EL (cell line): ENCODE results near the gene PRSS33.

Experiments
- DNase-seq: peaks from one replicate; pipeline ENCODE4 v3.0.0-alpha.2; 2016

Gene PRSS33, protein sequence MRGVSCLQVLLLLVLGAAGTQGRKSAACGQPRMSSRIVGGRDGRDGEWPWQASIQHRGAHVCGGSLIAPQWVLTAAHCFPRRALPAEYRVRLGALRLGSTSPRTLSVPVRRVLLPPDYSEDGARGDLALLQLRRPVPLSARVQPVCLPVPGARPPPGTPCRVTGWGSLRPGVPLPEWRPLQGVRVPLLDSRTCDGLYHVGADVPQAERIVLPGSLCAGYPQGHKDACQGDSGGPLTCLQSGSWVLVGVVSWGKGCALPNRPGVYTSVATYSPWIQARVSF

DNA sequence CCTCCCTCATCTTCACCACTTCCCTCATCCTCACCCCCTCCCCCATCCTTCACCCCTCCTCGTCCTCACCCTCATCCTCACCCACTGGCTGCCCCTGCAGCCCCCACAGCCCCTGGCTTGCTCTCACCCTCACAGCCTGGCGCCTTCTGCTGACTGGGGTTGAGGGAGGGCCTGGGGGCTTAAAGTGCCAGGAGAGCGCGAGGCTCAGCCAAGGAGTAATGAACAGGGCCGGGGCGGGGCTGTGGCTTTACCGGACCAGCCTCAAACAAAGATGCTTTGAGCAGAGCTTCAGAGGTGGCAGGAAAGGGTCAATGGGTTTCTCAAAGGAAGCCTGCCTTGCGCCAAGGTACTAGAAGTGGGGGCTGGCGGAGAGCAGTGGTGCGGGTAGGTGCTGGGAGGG is at the start of gene PRSS33:
TSS of gene PRSS33 (minus strand) at position 155 of the 400 bp plus-strand sequence. CDS start 1,013 bp downstream, outside the sequence.
- DNase-seq = no peak

DNA sequence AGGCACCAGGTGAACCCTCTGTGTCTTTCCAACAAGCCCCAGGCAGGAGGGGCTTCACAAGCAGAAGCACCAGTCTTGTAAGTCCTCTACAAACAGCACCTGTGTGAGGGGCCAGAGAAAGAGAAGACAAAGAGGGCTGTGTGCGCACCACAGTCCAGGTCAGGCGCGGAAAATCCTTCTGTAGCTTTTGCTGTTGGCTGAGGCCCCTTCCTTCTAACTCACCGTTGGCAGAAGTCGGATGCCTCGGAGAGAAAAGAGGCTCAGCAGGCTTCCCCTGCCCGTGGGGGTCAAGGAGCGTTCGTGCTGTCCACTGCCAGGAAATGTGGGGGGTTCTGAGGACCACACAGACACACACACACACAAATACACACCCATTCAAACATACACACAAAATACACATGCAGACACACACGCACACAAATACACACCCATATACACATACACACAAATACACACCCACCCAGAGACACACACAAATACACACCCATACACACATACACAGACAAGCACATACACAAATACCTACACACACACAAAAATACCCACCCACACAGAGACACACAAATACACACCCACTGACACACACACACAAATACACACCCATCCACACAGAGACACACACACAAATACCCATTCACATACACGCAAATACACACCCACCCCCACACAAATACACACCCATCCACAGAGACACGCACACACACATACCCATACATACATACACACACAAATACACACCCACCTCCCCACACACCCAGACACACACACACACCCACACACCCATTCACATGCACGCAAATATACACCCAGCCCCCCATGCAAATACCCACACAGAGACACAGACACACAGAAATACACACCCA is 49.5 kb upstream of the PRSS33 start:
- no peak for DNase-seq

DNA sequence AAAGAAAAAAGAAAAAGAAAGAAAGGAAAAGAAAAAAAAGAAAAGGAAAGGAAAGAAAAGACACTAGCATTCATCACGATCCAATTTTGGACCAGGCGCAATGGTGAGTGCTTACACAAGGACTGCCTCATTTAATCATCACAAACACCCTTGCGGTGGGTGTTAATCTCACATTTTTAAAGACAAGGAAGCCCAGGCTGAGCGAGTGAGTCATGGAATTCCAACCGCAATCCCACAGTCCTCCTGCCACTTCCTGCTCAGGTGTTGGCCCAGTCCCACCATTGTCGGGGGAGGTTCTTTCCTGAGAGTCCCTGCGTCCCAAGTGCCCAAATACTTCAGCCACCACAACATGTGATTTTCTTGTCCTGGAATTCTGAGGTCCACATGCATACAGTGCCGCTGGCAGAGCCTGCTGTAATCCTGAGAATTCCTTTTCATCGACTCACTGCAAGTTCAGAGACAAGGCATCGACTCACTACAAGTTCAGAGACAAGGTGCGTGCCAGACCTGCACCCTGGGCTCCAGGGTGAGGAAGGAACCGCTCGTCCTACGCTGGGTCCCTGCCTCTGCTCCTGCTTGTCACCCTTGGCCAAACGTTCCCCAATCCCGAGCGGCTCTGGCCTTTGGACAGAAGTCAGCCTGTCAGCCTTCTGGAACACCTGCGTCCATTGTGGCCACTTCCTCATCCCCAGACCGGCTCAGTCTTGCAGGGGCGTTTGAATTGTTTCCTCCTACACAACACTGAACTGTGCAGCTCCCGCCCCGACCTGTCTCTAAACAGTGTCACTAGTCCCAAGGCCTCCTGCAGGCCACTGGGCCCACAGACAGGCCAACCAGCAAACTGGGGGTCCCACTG is 48.5 kb upstream of the PRSS33 start:
- peak; percentile 97 for DNase-seq

DNA sequence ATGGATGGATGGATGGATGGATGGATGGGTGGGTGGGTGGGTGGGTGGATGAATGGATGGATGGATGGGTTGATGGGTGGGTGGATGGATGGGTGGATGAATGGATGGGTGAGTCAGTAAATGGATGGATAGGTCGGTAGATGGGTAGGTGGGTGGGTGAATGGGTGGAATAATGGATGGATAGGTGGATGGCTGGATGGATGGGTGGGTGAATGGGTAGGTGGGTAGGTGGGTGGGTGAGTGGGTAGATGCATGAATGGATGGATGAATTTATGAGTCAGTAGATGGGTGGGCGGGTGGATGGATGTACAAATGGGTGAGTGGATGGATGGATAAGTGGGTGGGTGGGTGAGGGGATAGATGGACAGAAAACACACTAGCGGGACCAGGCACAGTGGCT is 47.6 kb upstream of the PRSS33 start:
- no peak for DNase-seq

DNA sequence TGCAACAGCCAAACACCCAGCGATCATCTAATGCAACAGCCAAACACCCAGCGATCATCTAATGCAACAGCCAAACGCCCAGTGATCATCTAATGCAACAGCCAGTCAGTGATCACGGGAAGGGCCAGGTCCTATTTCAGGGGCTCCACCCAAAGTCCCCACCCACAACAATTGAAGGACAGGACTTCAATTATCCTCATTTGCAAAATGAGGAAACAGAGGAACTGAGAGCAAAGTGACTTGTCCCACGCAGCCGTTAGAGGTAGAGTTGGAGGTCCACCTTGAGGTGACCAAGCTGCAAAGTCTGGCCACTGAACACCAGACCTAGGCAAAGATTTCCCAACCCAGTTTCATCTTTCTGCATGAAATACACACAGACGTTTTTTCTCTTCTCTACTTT is 46.4 kb upstream of the PRSS33 start:
- DNase-seq = no peak

DNA sequence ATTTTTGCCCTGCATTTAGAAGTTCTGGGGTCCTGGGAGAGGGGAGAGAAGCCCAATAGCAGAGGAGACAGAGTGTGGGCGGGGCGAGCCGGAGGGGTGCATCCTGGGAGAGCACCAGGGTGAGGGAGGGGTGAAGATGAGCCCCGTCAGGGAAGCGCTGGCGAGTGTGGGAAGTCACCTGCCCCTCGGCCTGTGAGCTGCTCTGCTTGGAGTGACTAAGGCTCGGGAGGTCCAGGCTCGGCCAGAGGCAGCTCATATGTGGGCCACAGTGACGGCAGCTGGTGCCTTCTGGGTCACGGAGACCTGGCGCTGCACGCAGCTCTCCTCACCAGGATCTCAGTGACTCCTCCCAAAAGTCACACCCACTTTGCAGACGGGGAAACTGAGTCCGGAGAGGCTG is 43.8 kb upstream of the PRSS33 start:
- DNase-seq = no peak

DNA sequence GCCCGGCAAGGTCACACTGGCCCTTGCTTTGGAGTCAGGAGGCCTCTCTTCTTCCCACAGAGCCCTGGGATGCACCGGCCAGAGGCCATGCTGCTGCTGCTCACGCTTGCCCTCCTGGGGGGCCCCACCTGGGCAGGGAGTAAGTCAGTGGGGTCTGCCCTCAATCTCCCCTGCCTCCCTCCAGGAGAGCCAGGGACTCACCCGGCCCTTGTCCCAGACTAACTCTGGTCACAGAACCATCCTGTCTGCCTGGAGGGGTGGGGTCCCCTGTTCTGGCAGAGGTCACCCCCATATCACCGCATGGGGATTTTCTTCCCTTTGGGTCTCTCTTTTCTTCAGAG is 43.0 kb upstream of the PRSS33 start:
- DNase-seq = no peak

DNA sequence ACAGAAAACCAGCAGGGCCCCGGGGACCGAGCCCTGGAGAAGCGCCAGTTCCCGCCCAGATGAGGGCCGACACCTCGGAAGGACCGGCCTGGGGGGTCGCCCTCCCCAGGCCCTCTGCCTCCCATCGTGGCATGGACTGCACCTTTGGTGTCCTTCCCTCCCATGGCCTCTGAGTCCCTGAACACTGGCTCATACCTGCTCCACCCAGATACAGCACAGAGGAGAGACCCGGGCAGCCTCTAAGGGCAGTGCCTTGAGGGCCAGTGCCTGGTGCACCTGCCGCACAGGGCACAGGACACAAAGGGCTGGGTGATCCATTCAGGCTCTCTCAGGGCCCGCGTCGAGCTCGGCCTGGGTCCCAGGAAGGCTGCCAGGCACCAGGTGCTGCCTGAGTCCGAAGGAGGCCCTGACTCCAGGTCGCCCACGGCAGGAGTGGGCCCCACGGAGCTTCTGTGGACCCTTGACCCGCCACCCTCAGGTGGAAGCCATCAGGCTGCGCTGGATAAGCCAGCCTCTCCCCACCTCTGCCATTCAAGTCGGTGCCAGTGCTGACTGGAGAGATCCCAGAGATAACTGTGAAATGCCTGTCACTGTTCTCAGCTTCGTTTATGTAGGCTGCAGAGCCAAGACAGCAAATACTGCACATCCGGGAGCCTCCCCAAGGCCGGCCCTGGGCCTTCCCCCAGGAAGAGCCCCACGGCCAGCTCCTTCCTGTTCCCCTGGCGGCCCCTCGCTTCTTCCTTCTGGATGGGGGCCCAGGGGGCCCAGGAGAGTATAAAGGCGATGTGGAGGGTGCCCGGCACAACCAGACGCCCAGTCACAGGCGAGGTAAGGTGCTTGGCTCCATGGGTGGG is 42.4 kb upstream of the PRSS33 start, which contains the start of gene ZG16B:
TSS of gene ZG16B (plus strand) at position 803 of the 854 bp plus-strand sequence. CDS start 139 bp downstream, outside the sequence.
- DNase-seq = no peak

DNA sequence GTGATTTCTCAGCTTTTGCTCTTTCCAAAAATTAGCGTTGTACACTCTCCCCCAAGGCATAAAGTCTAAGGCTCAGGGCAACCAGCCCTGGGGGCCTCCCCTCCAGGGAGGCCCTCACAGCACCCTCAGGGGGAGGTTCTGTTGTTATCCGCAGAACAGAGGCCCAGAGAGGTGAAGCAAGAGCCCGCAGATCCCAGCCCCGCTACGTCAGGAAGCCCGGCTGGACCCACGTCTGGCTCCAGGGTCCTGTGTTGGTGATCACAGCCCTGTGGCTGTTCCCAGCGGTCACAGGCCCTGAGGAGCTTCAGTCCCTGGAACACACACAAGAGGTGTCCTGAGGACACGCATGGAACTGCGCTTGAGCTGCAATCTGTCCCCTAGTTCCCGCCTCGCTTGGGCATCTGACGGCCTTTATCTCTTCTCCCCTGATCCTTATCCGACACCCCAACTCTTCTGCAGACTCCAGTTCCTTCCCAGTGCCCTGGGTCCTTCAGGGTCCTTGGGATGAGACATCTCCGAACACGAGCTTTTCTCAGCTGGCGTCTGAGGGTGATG is 41.6 kb upstream of the PRSS33 start:
- no peak for DNase-seq

DNA sequence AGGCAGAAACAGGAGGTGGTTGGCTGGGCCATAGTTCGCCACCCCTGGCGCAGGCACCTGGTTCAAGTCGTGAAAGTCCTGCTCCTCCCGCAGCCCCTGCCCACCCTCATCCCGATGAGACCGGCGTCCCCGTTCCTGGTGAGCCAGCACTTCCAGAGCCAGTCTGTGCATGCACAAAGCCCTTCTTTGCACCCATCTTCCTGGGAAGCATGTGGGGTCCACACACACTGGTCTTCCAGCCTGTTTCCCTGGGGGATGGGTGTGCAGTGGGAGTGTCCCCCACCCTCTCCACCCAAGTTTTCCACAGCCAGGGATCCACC is 41.1 kb upstream of the PRSS33 start:
- no peak for DNase-seq

DNA sequence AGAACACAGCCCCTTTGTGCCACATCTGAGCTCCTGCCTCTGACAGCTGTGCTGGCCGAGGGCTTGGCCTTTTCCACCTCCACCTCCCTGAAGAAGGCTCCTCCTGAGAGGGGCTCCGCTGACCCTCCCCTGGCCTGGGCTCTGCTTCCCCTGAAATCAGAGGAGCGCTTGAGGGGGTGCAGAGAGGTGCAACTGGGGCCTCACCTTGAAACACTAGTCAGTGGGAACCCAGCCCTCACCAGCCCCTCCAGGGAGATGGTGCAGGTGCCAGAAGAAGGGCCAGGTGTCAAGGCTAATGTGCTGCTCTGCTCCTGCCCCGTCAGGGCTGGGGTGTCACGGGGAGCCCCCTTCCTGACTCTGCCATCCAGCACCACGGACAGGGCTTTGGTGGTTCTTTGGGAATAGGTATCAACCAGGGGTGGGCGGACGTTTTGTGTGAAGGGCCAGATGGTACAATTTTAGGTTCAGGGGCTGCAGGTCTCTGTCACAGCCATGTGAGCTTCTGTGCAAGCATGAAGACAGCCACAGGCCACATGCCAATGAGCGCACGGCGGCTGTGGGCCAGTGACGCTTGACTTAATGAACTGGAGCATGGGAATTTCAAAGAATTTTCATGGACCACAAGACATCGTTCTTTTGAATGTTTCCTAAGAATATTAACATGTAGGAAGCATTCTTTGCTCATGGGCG is 40.6 kb upstream of the PRSS33 start:
- no peak for DNase-seq

DNA sequence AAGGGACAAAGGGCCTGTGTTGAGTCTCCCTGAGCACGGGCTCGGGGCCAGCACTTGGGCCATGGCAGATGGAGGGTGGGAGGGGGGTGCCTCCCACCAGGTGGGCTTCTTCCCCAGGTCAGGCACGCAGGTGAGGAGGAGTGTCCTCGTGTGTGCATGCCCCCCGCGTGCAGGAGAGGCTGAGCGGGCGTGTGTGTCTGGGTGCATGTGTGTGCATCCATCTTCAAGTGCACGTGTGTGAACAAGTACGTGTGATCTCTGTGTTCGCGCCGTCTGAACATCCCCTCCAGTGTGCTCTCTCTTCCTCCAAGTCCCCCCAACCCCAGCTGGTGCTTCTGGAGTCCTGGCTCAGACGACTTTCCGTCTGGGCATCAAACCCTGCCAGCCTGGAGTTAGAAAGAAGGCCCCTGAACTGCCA is 40.0 kb upstream of the PRSS33 start:
- DNase-seq = no peak

DNA sequence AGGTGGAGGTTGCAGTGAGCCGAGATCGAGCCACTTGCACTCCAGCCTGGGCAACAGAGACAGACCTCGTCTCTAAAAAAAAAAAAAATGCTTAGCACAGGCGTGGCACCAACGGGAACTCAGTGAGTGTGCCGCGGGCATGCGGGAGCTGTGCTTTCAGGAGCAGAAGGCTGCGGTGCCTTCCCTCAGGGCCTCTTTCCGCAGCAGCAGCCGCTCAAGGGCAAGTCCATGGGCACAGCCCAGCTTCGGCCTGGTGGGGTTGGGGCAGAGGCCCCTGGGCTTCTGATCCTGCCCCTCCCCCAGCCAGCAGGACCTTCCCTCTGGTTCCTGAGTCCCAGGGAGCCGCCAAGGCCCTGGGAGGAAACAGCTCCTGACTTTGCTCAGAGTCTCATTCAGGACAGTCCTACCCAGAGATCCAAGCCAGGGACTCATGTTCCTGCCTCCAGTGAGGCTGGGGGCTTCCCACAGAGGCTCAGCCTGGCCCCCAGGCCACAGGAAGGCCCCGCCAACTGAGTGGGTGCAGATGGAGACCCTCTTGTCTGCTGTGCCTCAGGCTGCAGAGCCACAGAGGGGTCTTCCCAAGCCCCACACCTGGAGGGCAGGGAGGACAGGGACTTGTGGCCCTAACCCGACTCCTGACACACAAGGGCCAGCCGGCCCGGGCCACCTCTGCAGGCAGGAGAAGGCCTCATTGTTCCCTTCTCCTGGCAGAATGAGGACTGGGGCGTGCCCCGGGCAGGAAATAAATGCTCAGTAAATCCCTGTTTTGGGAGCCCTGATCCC is 39.4 kb upstream of the PRSS33 start:
- no peak for DNase-seq

DNA sequence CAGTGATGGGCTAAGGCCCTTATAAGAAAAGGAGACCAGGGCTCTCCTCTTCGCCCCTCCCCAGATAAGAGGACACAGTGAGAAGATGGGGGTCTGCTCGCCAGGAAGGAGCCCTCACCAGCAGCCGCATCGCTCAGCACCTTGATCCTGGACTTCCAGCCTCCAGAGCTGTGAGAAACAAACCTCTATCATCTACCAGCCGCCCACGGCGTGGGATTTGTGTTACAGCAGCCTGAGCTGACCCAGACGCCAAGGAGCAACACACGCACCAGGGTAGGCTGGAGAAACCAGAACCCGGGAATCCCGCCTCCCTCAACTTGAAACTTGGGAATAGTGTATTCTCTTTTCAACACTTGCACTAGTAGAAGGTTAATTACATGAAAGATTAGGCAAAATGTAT is 38.5 kb upstream of the PRSS33 start:
- no peak for DNase-seq

DNA sequence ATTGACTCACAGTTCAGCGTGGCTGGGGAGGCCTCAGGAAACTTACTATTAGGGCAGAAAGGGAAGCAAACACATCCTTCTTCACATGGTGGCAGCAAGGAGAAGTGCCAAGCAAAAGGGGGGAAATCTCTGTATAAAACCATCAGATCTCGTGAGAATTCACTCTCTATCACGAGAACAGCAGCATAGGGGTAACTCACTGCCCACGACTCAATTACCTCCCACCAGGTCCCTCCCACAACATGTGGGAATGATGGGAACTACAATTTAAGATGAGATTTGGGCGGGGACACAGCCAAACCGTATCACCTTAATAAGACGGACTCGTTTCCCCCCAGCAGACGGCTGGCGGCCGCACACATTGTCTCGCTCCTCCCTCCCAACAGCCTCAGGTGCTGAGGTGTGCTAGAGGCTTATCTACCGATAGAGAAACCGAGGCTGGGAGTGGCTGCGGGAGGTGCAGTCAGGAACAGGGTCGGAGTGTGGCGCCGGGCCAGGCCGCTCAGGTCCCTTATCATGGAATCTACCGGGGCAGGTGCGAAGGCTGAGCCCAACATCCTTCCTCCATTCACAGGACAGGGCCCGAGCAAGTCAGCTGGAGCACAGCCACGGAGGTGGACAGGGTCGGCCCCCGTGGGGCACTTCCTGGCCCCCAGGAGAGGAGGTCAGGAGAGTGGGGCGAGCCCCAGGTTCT is 37.8 kb upstream of the PRSS33 start:
- DNase-seq = no peak

DNA sequence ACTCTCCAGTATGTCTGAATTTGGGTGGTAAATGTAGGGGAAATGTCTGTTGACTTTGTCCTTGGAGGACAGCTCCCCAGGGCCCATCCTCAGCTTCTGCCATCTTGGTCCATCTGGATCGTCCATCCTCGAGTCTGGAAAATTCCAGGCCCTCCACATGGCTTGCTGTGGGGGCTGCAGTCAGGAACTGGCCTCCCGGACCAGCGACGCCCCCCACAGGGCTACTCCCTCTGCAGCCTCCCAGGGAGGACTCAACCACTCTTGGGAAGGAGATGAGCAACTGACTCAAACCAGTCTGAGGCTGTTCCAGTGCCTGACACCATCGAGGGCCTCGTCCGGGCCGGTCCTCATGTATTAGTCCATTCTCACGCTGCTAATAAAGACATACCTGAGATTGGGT is 37.3 kb upstream of the PRSS33 start:
- DNase-seq = no peak

DNA sequence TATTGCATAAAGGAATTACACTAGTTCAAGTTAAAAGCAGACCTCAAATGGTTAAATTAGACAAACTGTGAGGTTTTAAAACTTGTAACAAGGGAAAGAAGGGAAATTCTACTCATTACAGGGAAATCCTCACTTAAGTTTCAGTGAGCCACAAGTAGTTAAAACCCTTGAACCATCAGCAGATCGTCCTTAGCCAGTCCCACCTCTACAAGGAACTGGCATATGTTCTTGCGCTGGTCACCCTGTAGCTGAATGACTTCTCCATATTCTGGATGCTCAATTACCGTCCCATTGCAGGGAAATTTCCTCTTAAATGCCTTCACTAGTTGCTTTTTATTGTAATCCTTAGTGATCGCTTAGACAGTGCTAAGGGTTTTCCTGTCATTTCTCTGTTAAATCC is 35.1 kb upstream of the PRSS33 start:
- no peak for DNase-seq

DNA sequence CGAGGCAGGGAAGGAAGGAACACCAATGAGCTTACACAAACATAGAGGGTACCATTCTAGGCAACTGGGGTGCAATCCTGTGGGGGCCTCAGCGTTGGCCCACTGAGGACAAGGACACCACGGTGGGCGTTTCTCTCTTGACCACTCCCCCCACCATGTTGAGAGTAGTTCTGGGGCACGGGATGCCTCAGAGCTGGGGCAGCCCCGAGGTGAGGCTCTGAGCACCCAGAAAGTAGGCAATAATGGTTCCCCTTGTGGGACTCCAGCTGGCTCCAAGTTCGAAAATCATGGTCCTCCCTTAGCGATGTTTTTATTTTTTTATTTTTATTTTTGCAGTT is 34.8 kb upstream of the PRSS33 start:
- no peak for DNase-seq

DNA sequence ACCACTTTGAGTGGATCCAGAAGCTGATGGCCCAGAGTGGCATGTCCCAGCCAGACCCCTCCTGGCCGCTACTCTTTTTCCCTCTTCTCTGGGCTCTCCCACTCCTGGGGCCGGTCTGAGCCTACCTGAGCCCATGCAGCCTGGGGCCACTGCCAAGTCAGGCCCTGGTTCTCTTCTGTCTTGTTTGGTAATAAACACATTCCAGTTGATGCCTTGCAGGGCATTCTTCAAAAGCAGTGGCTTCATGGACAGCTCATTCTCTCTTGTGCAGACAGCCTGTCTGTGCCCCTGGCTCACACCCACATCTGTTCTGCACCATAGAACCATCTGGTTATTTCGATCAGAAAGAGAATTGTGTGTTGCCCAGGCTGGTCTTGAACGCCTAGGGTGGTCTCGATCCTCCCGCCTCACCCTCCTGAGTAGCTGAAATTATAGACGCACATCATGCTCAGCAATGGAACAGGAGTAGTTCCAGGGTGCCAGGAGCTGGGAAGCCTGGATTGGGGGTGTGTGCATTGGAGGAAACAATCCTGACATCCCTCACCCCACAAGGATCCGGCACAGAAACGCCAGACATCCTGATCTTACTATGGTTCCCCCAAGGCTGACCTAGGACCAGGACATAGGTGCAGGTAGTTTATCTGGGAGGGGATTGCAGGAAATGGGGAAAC is 34.3 kb upstream of the PRSS33 start:
- DNase-seq = no peak
